Trophoblast cell (in vitro differentiated cells and primary cell): ENCODE measurements around the gene PFDN2.

Experiments used
- DNase-seq, 2 donors: peaks; one replicate each; pipeline ENCODE4 v3.0.0-alpha.2; 2016
- H2AFZ ChIP-seq: 2 replicates; pipeline ENCODE4 v1.6.1; 2013; ENCODE audit warnings: low read length, moderate library complexity, mild to moderate bottlenecking; ENCODE audit not compliant: insufficient read depth, poor library complexity
- H2AK5ac ChIP-seq: 2 replicates; pipeline ENCODE4 v1.6.1; 2013; ENCODE audit warnings: mild to moderate bottlenecking, low read length
- H2BK120ac ChIP-seq: 2 replicates; pipeline ENCODE4 v1.6.1; 2013; ENCODE audit warnings: low read length, mild to moderate bottlenecking, moderate library complexity; ENCODE audit not compliant: insufficient read depth, poor library complexity
- H2BK12ac ChIP-seq: 2 replicates; pipeline ENCODE4 v1.6.1; 2013; ENCODE audit warnings: mild to moderate bottlenecking, low read length, moderate library complexity
- H2BK5ac ChIP-seq: 2 replicates; pipeline ENCODE4 v1.6.1; 2013; ENCODE audit warnings: low read length, low read depth, moderate library complexity, mild to moderate bottlenecking; ENCODE audit not compliant: poor library complexity
- H3K14ac ChIP-seq: 2 replicates; pipeline ENCODE4 v1.6.1; 2013; ENCODE audit warnings: mild to moderate bottlenecking, low read length
- H3K18ac ChIP-seq: 2 replicates; pipeline ENCODE4 v1.6.1; 2013; ENCODE audit warnings: mild to moderate bottlenecking, low read length
- H3K23ac ChIP-seq: 2 replicates; pipeline ENCODE4 v1.6.1; 2013; ENCODE audit warnings: low read length
- H3K27ac ChIP-seq: 2 replicates; pipeline ENCODE4 v1.5.1; 2013; ENCODE audit warnings: low read depth, mild to moderate bottlenecking, inconsistent platforms, low read length, moderate library complexity
- H3K27me3 ChIP-seq: 2 replicates; pipeline ENCODE4 v1.6.1; 2013; ENCODE audit warnings: inconsistent platforms, mild to moderate bottlenecking, low read length, moderate library complexity; ENCODE audit not compliant: insufficient read depth
- H3K36me3 ChIP-seq, 2 experiments: 1 replicate in 1 of 2; 2 replicates in 1 of 2; pipeline ENCODE4 v1.6.1; 2013; ENCODE audit warnings: low read length in 2 of 2, mild to moderate bottlenecking in 2 of 2, moderate library complexity in 1 of 2; ENCODE audit not compliant: insufficient read depth in 2 of 2, control insufficient read depth in 1 of 2
- H3K4ac ChIP-seq: 2 replicates; pipeline ENCODE4 v1.6.1; 2013; ENCODE audit warnings: low read depth, mild to moderate bottlenecking, low read length, moderate library complexity
- H3K4me1 ChIP-seq, 2 experiments: 1 replicate in 1 of 2; 2 replicates in 1 of 2; pipeline ENCODE4 v1.6.1; 2013; ENCODE audit warnings: low read length in 2 of 2, mild to moderate bottlenecking in 2 of 2, moderate library complexity in 1 of 2; ENCODE audit not compliant: insufficient read depth in 2 of 2, control insufficient read depth in 1 of 2
- H3K4me2 ChIP-seq: 2 replicates; pipeline ENCODE4 v1.6.1; 2013; ENCODE audit warnings: inconsistent platforms, mild to moderate bottlenecking, low read length, moderate library complexity
- H3K4me3 ChIP-seq: 2 replicates; pipeline ENCODE4 v1.5.1; 2013; ENCODE audit warnings: mild to moderate bottlenecking, low read depth, low read length, inconsistent platforms
- H3K79me1 ChIP-seq: one replicate; pipeline ENCODE4 v1.6.1; 2013; ENCODE audit warnings: low read length
- H3K79me2 ChIP-seq: 2 replicates; pipeline ENCODE4 v1.6.1; 2013; ENCODE audit warnings: low read length, mild to moderate bottlenecking; ENCODE audit not compliant: control insufficient read depth, insufficient read depth, poor library complexity
- H3K9ac ChIP-seq: 2 replicates; pipeline ENCODE4 v1.6.1; 2013; ENCODE audit warnings: mild to moderate bottlenecking, low read length
- H3K9me3 ChIP-seq: 2 replicates; pipeline ENCODE4 v1.6.1; 2013; ENCODE audit warnings: low read depth, mild to moderate bottlenecking, control low read depth, inconsistent platforms, low read length; ENCODE audit not compliant: insufficient read depth
- H4K12ac ChIP-seq: 2 replicates; pipeline ENCODE4 v1.6.1; 2013; ENCODE audit warnings: low read depth, mild to moderate bottlenecking, low read length, moderate library complexity
- H4K8ac ChIP-seq: 2 replicates; pipeline ENCODE4 v1.6.1; 2013; ENCODE audit warnings: low read depth, mild to moderate bottlenecking, low read length, moderate library complexity
- H4K91ac ChIP-seq: one replicate; pipeline ENCODE4 v1.6.1; 2013; ENCODE audit warnings: low read depth, mild to moderate bottlenecking, low read length, moderate library complexity
- WGBS: extraction: QIAGEN DNeasy Blood & Tissue Kit; methylation state at CpG from one replicate; pipeline ENCODE4 v1.1.7; 2013; ENCODE audit warnings: missing lambda C conversion rate; ENCODE audit not compliant: insufficient read length, insufficient coverage; ENCODE audit errors: extremely low coverage; 5-methylcytosine and 5-hydroxymethylcytosine counted together

Gene PFDN2

DNA sequence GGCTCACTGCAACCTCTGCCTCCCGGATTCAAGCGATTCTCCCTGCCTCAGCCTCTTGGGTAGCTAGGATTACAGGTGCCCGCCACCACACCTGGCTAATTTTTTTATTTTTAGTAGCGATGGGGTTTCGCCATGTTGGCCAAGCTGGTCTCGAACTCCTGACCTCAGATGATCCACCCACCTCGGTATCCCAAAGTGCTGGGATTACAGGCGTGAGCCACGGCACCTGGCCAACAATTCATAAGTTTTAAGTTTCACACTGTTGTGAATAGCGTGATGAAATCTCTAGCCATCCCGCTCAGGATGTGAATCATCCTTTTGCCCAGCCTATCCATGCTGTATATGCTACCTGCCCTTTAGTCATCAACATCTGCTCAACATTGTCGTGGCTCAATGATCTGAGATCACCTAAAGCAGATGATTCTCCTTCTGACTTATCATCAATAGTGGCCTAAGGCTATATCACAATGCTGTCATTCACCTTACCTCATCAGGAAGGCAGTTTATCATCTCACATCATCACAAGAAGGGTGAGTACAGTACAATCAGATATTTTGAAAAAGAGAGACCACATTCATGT is 2.6 kb downstream of the PFDN2 start:
- H4K8ac ChIP-seq = no peak overlapping the region
- WGBS = no CpG with 5 or more reads among the region's 12 CpGs
- H3K4me2 ChIP-seq = no peak overlapping the region
- DNase-seq = peak; percentile 77 to 84
- H3K23ac ChIP-seq = peak overlapping the region; percentile 42
- no peak overlapping the region for H2AFZ ChIP-seq
- no peak overlapping the region for H2BK120ac ChIP-seq
- H3K9me3 ChIP-seq = no peaks in the 10 kb centered on the region
- H3K9ac ChIP-seq = no peak overlapping the region
- H2BK5ac ChIP-seq = no peak overlapping the region
- no peak overlapping the region for H3K27ac ChIP-seq
- H2AK5ac ChIP-seq = no peak overlapping the region
- peaks cover 10% of the 10 kb centered on the region for H3K79me2 ChIP-seq
- H3K79me1 ChIP-seq = peaks cover 5% of the 10 kb centered on the region
- peaks cover 3 to 4% of the 10 kb centered on the region in 2 experiments for H3K36me3 ChIP-seq
- no peak overlapping the region for H3K4me3 ChIP-seq
- H3K18ac ChIP-seq = no peak overlapping the region
- H4K91ac ChIP-seq = no peak overlapping the region
- H3K27me3 ChIP-seq = no peaks in the 10 kb centered on the region
- no peak overlapping the region for H2BK12ac ChIP-seq
- no peak overlapping the region for H4K12ac ChIP-seq
- no peak overlapping the region for H3K4ac ChIP-seq
- no peak overlapping the region for H3K14ac ChIP-seq
- peaks cover 9 to 11% of the 10 kb centered on the region in 2 experiments for H3K4me1 ChIP-seq

DNA sequence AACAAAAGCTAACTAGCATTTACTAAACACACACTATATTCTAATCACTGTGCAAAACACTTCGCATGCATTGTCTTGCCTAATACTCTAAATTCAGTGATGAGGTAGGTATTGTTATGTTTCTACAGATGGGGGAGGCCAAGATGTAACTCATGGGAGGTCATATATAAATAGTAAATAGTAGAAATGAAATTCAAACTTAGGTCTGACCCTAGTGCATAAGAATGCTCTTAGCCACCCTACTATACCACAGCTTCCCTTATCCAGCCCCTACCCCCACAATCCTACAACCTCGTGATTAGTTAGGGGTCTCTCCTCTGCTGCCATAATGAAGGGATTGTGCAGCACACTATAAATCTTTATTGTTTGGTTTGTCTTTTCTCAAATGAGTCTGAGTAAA is 3.3 kb downstream of the PFDN2 start:
- H4K8ac ChIP-seq = no peak overlapping the region
- no peak overlapping the region for H3K27ac ChIP-seq
- H3K18ac ChIP-seq = no peak overlapping the region
- H2BK12ac ChIP-seq = no peak overlapping the region
- H3K4me2 ChIP-seq = no peak overlapping the region
- no peak for DNase-seq
- H3K27me3 ChIP-seq = no peaks in the 10 kb centered on the region
- peaks cover 9 to 10% of the 10 kb centered on the region in 2 experiments for H3K4me1 ChIP-seq
- H2AFZ ChIP-seq = no peak overlapping the region
- H2BK120ac ChIP-seq = no peak overlapping the region
- H3K9ac ChIP-seq = no peak overlapping the region
- no peaks in the 10 kb centered on the region for H3K9me3 ChIP-seq
- peaks cover 10% of the 10 kb centered on the region for H3K79me2 ChIP-seq
- H4K91ac ChIP-seq = no peak overlapping the region
- H2AK5ac ChIP-seq = no peak overlapping the region
- no peak overlapping the region for H3K14ac ChIP-seq
- WGBS = no CpG with 5 or more reads among the region's 2 CpGs
- H3K4me3 ChIP-seq = no peak overlapping the region
- H3K4ac ChIP-seq = no peak overlapping the region
- peaks cover 0 to 9% of the 10 kb centered on the region in 2 experiments for H3K36me3 ChIP-seq
- H4K12ac ChIP-seq = no peak overlapping the region
- H3K23ac ChIP-seq = no peak overlapping the region
- H3K79me1 ChIP-seq = peaks cover 5% of the 10 kb centered on the region
- H2BK5ac ChIP-seq = no peak overlapping the region

DNA sequence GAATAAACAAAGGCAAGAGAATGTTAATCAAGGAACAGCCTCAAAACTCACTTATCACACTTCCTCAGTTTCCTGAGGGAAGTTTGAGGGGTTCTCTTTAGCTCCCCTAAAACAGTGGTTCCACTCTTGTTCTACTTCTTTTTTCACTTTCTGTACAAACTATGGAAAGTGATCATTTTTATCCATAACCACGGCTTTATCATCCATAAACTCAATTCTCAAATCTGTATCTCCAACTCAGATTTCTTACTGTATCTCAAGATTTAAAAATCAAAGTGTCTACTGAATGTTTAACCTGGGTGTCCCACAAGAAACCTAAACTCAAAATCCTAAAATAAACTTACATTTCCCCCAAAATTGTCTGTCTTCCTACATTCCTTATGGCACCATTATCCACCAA is 3.9 kb downstream of the PFDN2 start:
- H2AFZ ChIP-seq = no peak overlapping the region
- H3K79me1 ChIP-seq = peaks cover 5% of the 10 kb centered on the region

DNA sequence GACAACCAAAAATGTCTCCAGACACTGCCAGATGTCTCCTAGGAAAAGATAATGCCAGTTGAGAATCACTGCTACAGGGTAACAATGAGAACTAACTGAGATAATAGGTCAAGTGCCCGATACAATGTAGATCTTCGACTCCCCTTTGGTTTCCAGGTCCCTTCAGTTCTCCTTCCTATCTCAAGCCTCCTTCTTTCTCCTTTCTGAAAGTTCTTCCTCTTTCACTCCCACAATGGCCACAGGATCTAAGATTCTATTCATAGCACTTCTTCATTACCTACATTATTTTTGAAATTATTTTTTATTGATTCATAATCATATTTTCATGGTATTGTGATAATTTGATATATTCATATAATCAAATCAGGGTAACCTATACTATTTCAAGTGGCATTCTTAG is 6.3 kb downstream of the PFDN2 start:
- Histone ChIP-seq H3K4me1 (no peaks in the 10 kb centered on the region), H4K91ac (no peak overlapping the region), H3K18ac (no peak overlapping the region), H3K14ac (no peak overlapping the region), H3K27me3 (no peaks in the 10 kb centered on the region), H3K79me2 (peaks cover 2% of the 10 kb centered on the region), H4K8ac (no peak overlapping the region), H3K9me3 (no peaks in the 10 kb centered on the region), H2BK5ac (no peak overlapping the region), H3K79me1 (no peaks in the 10 kb centered on the region), H3K27ac (no peak overlapping the region), H4K12ac (no peak overlapping the region), H3K4me3 (no peak overlapping the region), H2BK120ac (no peak overlapping the region), H3K36me3 (peaks cover 0 to 10% of the 10 kb centered on the region in 2 experiments), H2AK5ac (no peak overlapping the region), H3K4ac (no peak overlapping the region), H3K23ac (no peak overlapping the region), H3K4me2 (no peak overlapping the region), H2AFZ (no peak overlapping the region), H3K9ac (no peak overlapping the region), H2BK12ac (no peak overlapping the region)
- no CpG with 5 or more reads among the region's 2 CpGs for WGBS
- no peak for DNase-seq

More for the DNA sequence above, 3.9 kb downstream of the PFDN2 start:
- no peak overlapping the region for H2AK5ac ChIP-seq
- no peak overlapping the region for H3K27ac ChIP-seq
- DNase-seq = no peak
- H3K14ac ChIP-seq = no peak overlapping the region
- H4K8ac ChIP-seq = no peak overlapping the region
- WGBS = no CpG with 5 or more reads among the region's 1 CpG
- H3K23ac ChIP-seq = no peak overlapping the region
- no peak overlapping the region for H3K4me3 ChIP-seq
- H2BK5ac ChIP-seq = no peak overlapping the region
- H3K9me3 ChIP-seq = no peaks in the 10 kb centered on the region
- H3K79me2 ChIP-seq = peaks cover 9% of the 10 kb centered on the region
- H3K27me3 ChIP-seq = no peaks in the 10 kb centered on the region
- H4K12ac ChIP-seq = no peak overlapping the region
- no peak overlapping the region for H2BK12ac ChIP-seq
- H4K91ac ChIP-seq = no peak overlapping the region
- H3K9ac ChIP-seq = no peak overlapping the region
- H3K36me3 ChIP-seq = peaks cover 0 to 10% of the 10 kb centered on the region in 2 experiments
- no peak overlapping the region for H2BK120ac ChIP-seq
- peaks cover 4% of the 10 kb centered on the region in 2 experiments for H3K4me1 ChIP-seq
- no peak overlapping the region for H3K4ac ChIP-seq
- no peak overlapping the region for H3K4me2 ChIP-seq
- H3K18ac ChIP-seq = no peak overlapping the region
